Mucosa of rectum (tissue), 2 donors: Measurements from ENCODE around the gene BORCS5.

ENCODE experiments used
- H3K27ac ChIP-seq, 2 donors: one replicate each; pipeline ENCODE4 v1.7.0; 2013; ENCODE audit warnings: inconsistent platforms in 2 of 2, low read depth in 2 of 2, low read length in 2 of 2
- H3K27me3 ChIP-seq, 2 donors: one replicate each; pipeline ENCODE4 v1.7.0; 2013; ENCODE audit warnings: low read length in 2 of 2; ENCODE audit not compliant: control insufficient read depth in 2 of 2, insufficient read depth in 2 of 2
- H3K36me3 ChIP-seq, 2 donors: one replicate each; pipeline ENCODE4 v1.7.0; 2013; ENCODE audit warnings: low read length in 2 of 2; ENCODE audit not compliant: control insufficient read depth in 2 of 2, insufficient read depth in 2 of 2
- H3K4me1 ChIP-seq, 2 donors: one replicate each; pipeline ENCODE4 v1.7.0; 2013; ENCODE audit warnings: low read length in 2 of 2, mild to moderate bottlenecking in 1 of 2; ENCODE audit not compliant: control insufficient read depth in 2 of 2, insufficient read depth in 2 of 2
- H3K4me3 ChIP-seq, 2 donors: one replicate each; pipeline ENCODE4 v1.7.0; 2013; ENCODE audit warnings: low read length in 2 of 2
- H3K9ac ChIP-seq, 2 donors: one replicate each; pipeline ENCODE4 v1.7.0; 2013; ENCODE audit warnings: low read length in 2 of 2, low read depth in 1 of 2, mild to moderate bottlenecking in 1 of 2
- H3K9me3 ChIP-seq, 2 donors: one replicate each; pipeline ENCODE4 v1.7.0; 2013; ENCODE audit warnings: low read length in 2 of 2; ENCODE audit not compliant: control insufficient read depth in 2 of 2
- donor health status: healthy.
- donor health status: Normal muscosa, but diverticular disease.

BORCS5 gene

DNA sequence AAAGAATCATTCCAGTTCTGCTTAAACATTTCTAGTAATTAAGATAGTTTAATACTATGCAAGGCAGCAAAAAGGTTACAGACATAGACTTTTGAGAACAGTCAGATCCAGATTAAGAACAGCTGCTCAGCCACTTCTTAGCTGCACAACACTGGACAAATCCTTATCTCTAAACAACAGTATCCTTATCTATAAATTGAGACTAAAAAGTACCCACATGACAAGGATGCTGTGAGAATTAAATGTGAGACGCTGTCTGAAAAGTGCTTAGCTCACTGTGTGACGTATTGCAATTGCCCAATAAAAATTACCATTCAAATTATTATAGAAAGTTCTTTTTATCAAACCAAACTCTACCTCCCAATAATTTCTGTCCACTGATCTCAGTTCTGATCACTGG is 35.5 kb downstream of the BORCS5 start:
- Histone ChIP-seq H3K36me3 (peaks cover 0 to under 1% of the 10 kb centered on the region in 2 donors), H3K27ac (no peak overlapping the region), H3K9ac (no peak overlapping the region), H3K9me3 (no peaks in the 10 kb centered on the region), H3K4me1 (peaks cover 0 to 2% of the 10 kb centered on the region in 2 donors), H3K27me3 (no peaks in the 10 kb centered on the region), H3K4me3 (no peak overlapping the region)

DNA sequence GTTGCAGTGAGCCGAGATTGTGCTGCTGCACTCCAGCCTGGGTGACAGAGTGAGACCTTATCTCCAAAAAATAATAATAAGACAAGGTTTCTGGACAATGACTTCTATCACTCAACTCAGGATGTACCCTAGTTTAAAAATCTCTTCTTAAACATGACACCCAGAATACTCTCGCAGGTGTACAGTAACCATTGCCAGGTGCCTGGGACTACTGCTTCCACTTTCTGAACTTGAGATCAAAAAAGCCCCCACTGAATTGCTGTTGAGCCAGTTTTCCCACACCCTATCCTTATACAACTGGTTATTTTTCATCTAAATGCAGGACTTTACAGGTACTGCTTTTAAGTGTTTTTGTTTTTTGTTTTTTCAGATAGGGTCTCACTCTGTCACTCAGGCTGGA is 36.3 kb downstream of the BORCS5 start:
- Histone ChIP-seq H3K36me3 (no peaks in the 10 kb centered on the region), H3K27ac (no peak overlapping the region), H3K9ac (no peak overlapping the region), H3K27me3 (no peaks in the 10 kb centered on the region), H3K4me3 (no peak overlapping the region), H3K9me3 (no peaks in the 10 kb centered on the region), H3K4me1 (no peaks in the 10 kb centered on the region)

DNA sequence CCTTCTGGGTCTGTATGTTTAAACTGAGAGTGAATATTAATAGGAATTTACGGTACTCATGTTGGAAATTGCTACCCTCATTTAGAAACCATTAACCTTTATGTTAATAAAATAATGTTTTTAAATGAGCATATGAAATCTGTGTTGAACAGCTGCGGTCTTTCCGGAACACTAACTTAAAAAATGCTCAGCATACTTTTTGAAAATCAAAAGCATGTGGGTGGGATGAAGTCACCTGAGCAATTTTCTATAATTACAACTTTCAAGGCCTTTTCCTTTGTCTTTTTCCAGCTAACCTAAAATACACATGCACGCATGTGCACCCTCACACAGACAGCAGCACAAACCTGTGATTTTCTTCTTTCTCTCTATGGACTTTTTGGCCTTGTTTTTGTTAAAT is 39.8 kb downstream of the BORCS5 start:
- no peaks in the 10 kb centered on the region for H3K27me3 ChIP-seq
- no peak overlapping the region for H3K9ac ChIP-seq
- H3K4me3 ChIP-seq = no peak overlapping the region
- H3K9me3 ChIP-seq = no peaks in the 10 kb centered on the region
- no peaks in the 10 kb centered on the region for H3K36me3 ChIP-seq
- no peaks in the 10 kb centered on the region for H3K4me1 ChIP-seq
- H3K27ac ChIP-seq = no peak overlapping the region

DNA sequence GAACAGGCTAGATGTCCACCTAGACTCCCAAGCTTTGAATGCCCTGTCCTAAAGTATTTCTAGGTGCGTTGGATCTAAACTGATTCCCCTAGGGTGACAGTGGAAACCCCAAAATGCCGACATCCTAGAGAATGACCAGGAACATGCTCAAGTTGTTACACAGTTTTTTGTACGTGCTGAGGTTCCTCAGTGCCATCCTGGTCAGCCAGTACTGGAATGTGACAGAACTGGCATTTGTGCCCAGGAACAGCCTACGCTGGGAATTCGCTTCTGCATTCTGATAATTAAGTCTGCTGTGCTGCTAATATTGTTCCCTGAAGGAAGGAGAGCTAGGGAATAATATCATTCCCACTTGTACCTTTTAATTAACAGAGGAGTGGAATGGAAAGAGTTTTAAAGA is 40.3 kb downstream of the BORCS5 start:
- no peaks in the 10 kb centered on the region for H3K9me3 ChIP-seq
- no peaks in the 10 kb centered on the region for H3K27me3 ChIP-seq
- no peaks in the 10 kb centered on the region for H3K36me3 ChIP-seq
- no peak overlapping the region for H3K4me3 ChIP-seq
- H3K27ac ChIP-seq = no peak overlapping the region
- H3K4me1 ChIP-seq = no peaks in the 10 kb centered on the region
- H3K9ac ChIP-seq = no peak overlapping the region

DNA sequence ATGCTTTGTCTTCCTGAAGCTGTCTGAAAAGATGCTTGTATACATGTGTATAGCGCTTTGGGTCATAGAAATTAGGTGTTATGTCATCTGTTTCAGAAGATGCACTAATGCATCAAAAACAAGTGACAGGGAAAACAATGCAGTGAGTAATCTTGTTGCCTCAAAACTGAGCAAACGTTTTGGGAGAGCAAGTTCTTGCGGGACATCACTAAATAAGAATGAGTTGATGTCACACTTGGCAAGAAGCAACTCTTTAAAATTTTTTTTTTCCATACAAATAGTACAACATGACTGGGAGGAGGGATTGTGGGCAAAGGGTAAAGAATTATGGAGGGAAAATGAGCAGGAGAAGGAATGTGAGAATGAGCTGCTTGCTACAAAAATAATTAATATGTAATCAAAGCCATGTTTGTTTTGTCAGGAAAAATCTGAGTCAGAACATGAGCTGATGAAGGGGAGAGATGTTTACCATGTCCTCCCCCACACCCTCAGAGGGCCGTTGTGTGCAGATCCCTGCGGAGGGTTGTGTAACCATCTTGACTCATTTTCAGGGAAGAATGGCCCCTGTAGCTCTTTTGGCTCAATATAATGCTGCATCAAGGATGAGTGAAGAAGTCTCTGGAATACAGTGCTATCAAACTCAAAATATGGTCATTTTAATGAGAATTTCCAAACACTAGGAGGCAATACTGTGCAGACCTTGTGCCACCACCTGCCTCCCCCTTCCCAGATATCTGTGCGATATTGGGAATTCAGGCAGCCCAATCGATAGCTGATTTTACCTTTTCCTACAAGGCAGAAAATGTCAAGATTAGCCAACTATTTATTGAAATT is 41.4 kb downstream of the BORCS5 start:
- Histone ChIP-seq H3K27ac (peak overlapping the region; percentile 39 to 49), H3K9ac (no peak overlapping the region), H3K27me3 (no peaks in the 10 kb centered on the region), H3K4me3 (no peak overlapping the region), H3K9me3 (no peaks in the 10 kb centered on the region), H3K4me1 (peaks cover 2% of the 10 kb centered on the region in 2 donors), H3K36me3 (no peaks in the 10 kb centered on the region)

DNA sequence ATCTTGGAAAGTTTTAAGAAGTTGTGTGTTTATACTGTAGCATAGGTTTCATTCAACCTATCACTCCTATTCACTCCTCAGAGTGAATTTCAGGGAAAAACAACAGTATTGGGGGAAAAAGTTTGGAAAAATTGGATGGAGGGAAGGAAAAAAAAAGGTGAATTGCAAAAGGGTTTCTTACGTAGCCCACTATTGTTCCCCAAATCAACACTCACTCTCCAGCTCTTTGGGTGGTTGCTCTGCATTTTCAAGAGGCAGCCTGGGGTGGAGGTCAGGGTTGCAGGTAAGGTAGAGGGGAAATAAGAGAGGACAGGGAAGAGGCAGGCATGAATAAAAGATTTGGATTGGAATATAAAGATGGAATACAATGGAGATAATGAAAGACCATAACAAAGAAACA is 42.3 kb downstream of the BORCS5 start:
- H3K4me1 ChIP-seq = peaks cover 7% of the 10 kb centered on the region in 2 donors
- no peak overlapping the region for H3K27ac ChIP-seq
- H3K36me3 ChIP-seq = no peaks in the 10 kb centered on the region
- H3K27me3 ChIP-seq = no peaks in the 10 kb centered on the region
- H3K9me3 ChIP-seq = no peaks in the 10 kb centered on the region
- no peak overlapping the region for H3K4me3 ChIP-seq
- no peak overlapping the region for H3K9ac ChIP-seq

DNA sequence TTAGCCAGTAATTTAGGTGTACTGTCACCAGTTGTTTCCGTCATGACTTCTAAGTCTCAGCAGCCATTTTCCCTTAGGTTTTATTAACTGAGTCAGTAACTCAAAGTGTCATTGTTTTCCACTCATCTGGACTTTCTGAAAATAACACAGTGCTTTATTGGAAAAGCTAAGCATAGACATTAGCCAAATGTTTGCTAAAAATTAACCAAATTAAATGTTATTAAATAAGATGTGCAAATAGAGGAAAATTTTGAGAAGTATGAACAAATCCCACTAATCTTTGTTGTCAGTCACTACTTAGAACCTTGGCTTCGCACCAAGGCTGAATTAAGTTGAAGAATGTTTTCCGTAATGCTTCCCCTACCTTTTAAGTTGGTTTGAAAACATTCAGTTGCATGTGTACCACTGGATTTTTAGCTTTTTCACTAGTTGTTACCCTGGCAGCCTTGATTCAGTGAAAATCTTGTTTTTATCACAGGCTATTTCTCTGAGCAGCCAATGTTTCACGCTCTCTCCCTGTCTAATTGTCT is 43.0 kb downstream of the BORCS5 start:
- H3K4me1 ChIP-seq = peaks cover 12 to 14% of the 10 kb centered on the region in 2 donors
- H3K9me3 ChIP-seq = no peaks in the 10 kb centered on the region
- no peak overlapping the region for H3K4me3 ChIP-seq
- no peaks in the 10 kb centered on the region for H3K27me3 ChIP-seq
- H3K27ac ChIP-seq = no peak overlapping the region
- H3K36me3 ChIP-seq = no peaks in the 10 kb centered on the region
- H3K9ac ChIP-seq = no peak overlapping the region

DNA sequence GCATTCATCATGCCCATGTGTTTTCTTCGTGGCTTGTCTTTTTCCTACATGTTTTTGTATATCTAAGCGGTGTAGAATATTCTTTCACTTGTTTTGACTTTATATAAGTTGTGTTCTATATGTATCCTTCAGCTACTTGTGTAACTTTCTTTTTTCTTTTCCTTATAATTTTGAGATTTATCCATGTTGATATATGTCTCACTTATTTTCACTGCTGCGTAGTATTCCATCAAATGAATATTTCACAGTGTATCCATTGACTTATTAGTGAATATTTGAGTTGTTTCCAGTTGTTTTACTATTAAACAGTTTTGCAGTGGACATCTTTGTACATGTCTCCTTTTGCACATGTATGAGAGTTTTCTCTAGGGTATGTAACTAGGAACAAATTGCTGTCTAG is 43.9 kb downstream of the BORCS5 start:
- no peaks in the 10 kb centered on the region for H3K9me3 ChIP-seq
- H3K36me3 ChIP-seq = no peaks in the 10 kb centered on the region
- H3K27me3 ChIP-seq = no peaks in the 10 kb centered on the region
- H3K9ac ChIP-seq = no peak overlapping the region
- peaks cover 14 to 23% of the 10 kb centered on the region in 2 donors for H3K4me1 ChIP-seq
- H3K4me3 ChIP-seq = no peak overlapping the region
- H3K27ac ChIP-seq = no peak overlapping the region

DNA sequence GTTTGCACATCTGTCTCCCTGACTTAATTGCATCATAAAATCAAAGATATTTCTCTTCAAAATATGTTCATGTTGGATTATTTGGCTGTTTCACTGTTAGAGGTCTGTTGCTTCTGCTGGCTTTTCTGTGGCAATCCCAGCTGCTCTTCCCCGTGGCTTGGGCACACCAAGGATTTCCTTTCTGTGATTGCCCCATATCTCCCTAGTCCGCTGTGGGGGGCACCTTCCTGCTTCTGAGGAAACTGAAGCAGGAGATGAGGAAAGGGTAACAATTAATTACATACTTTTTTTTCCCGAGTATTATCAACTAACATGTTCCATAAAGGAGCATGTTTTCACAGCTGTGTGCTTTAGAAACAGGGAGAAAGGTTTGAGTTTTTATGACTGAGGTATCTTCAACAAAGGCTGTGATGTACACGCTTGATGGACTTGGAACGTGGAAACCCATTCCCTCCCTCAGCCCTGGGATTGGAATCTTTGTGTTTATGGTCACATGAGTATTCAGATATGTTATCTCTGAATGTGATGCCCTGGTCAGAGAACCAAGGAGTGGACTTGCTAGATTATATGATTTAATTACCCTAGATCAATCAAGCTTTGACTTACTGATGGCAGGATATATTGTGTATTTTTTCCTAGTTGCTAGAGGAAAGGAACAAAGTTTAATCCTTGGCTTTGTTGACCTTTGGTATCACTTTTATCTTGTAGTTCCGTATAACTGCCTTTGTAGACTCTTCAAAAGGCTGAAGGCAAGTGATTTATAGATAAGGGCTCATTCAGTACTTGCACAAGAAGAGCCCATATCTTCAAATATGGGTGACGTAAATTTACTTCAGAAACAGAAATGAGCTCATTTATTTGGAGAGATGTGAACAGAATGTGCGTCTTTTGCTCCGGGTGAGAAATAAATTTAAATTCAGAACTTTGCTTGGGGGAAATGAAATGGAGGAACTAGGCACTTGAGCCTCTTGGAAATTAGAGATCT is 46.7 kb downstream of the BORCS5 start:
- peak overlapping the region; percentile 84 to 88 for H3K27ac ChIP-seq
- H3K9ac ChIP-seq = peak overlapping the region; percentile 49 to 57
- H3K36me3 ChIP-seq = no peaks in the 10 kb centered on the region
- H3K4me1 ChIP-seq = peaks cover 20 to 36% of the 10 kb centered on the region in 2 donors
- H3K9me3 ChIP-seq = no peaks in the 10 kb centered on the region
- H3K27me3 ChIP-seq = no peaks in the 10 kb centered on the region
- H3K4me3 ChIP-seq = peak overlapping the region in 1 of 2 donors; percentile 14

DNA sequence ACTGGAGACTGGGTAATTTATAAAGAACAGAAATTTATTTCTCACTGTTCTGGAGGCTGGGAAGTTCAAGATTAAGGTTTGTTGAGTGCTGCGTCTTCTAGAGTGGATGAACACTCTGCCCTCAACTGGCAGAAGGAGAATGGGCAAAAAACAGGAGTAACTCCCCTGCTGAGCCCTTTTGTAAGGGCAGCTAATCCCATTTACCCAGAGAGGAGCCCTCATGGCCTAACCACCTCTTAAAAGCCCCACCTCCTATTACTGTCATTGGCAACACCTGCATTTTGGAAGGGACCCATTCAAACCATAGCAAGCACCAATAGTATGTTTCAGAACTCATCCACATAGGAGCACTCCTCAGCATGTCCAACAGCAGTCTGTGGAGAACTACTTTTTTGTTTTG is 47.4 kb downstream of the BORCS5 start:
- peak overlapping the region; percentile 48 to 57 for H3K9ac ChIP-seq
- no peak overlapping the region for H3K4me3 ChIP-seq
- no peaks in the 10 kb centered on the region for H3K27me3 ChIP-seq
- H3K36me3 ChIP-seq = no peaks in the 10 kb centered on the region
- H3K4me1 ChIP-seq = peaks cover 20 to 36% of the 10 kb centered on the region in 2 donors
- H3K27ac ChIP-seq = peak overlapping the region; percentile 84 to 88
- H3K9me3 ChIP-seq = no peaks in the 10 kb centered on the region
